GM10248 (cell line): ENCODE results near the gene HMCN2.
"Not testable (repeated sequence)": the region's sequence is repeated elsewhere in the genome, so short reads cannot be mapped to it uniquely, and the experiment has no call there.

Source experiments
- CTCF ChIA-PET: fragments of 300-600 bp; sonication (Branson Sonifier 250); formaldehyde crosslinking; extraction: SDS; loops from one replicate; lab custom pipeline; 2021; ENCODE audit warnings: antibody characterized with exemption; lab: Yijun Ruan, JAX
- POLR2A ChIA-PET: fragments of 350-650 bp; sonication (Branson Sonifier 250); formaldehyde crosslinking; extraction: SDS; loops from one replicate; lab custom pipeline; 2020; ENCODE audit warnings: antibody characterized with exemption; lab: Yijun Ruan, JAX
- DNase-seq: peaks from one replicate; pipeline ENCODE4 v3.0.0; 2012; ENCODE audit errors: extremely low spot score
- TF ChIP-seq, protein P1 (sequence below): IDR thresholded peaks from 2 replicates; pipeline ENCODE4 v1.5.1; 2012; ENCODE audit warnings: mild to moderate bottlenecking, low read depth; ENCODE audit errors: extremely low read depth, missing control alignments, control extremely low read depth

Gene HMCN2

DNA sequence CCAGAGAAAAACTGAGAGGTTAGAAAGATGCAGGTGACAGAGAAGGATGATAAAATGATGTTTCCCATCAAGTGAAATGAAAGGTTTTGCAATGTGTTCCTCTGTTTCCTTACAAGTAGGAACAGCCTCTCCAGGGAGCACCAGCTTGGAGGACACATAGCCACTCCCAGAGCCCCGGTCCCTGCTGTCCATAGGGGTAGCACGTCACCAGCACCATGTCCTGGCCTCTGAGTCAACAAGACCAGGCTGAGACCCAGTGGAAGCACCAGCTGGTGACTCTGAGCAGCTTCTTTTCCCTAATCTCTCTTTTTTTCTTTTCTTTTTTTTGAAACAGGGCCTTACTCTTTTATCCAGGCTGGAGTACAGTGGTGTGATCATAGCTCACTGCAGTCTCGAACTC is 19.4 kb upstream of the HMCN2 start:
- POLR2A ChIA-PET = interaction anchor here (0.5 kb wide), 2 partner anchors 363 to 1082 kb away, joined by 3 read pairs; no protein-coding TSS in a partner anchor
- TF ChIP-seq, protein P1, sequence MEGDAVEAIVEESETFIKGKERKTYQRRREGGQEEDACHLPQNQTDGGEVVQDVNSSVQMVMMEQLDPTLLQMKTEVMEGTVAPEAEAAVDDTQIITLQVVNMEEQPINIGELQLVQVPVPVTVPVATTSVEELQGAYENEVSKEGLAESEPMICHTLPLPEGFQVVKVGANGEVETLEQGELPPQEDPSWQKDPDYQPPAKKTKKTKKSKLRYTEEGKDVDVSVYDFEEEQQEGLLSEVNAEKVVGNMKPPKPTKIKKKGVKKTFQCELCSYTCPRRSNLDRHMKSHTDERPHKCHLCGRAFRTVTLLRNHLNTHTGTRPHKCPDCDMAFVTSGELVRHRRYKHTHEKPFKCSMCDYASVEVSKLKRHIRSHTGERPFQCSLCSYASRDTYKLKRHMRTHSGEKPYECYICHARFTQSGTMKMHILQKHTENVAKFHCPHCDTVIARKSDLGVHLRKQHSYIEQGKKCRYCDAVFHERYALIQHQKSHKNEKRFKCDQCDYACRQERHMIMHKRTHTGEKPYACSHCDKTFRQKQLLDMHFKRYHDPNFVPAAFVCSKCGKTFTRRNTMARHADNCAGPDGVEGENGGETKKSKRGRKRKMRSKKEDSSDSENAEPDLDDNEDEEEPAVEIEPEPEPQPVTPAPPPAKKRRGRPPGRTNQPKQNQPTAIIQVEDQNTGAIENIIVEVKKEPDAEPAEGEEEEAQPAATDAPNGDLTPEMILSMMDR = no peak
- CTCF ChIA-PET = interaction anchor here (0.8 to 3.3 kb wide), 5 partner anchors 10 to 509 kb away, joined by 3 to 15 read pairs (median 3); no protein-coding TSS in a partner anchor

DNA sequence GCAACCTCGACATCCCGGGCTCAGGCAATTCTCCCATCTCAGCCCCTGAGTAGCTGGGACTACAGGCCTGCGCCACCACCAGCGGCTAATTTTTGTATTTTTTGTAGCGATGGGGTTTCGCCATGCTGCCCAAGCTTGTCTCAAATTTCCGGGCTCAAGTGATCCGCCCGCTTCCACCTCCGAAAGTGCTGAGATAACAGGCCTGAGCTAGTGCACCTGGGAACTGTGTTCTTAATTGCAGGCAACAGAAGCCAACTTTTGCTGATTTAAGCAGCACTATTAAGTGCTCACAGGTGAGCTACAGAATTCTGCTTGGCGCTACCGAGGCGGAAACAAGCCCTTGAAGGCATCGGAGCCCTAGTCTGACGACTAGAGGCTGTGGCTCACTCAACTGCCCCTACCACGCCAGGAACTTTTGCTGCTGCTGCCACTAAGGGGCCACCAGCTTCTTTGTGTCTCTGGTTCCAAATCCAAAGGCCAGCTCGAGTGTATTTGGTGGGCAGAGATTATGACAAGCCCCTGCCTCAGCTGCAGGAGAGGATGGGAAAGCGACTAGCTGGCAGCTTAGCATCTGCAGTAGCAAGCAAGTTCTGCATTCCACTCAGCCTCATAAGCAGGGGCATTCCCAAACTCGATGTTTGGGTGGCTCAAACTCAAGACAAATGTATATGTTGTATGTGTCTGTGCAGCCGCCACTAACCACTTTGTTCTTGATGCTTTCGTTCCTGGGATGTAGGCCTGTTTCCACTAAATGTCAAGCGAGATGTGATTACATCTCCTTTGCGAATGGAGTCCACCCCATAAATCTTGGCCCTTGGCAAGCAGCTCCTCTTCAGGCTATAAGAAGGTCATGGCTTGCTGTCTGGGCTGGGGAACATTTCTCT is 10.6 kb upstream of the HMCN2 start:
- TF ChIP-seq, protein P1 = no peak
- ChIA-PET POLR2A (no interaction called here), CTCF (interaction anchor here (1.7 to 6.9 kb wide), 2 partner anchors 13 to 19 kb away, joined by 4 to 55 read pairs; no protein-coding TSS in a partner anchor)

More for the DNA sequence above, 19.4 kb upstream of the HMCN2 start:
- DNase-seq = no peak

DNA sequence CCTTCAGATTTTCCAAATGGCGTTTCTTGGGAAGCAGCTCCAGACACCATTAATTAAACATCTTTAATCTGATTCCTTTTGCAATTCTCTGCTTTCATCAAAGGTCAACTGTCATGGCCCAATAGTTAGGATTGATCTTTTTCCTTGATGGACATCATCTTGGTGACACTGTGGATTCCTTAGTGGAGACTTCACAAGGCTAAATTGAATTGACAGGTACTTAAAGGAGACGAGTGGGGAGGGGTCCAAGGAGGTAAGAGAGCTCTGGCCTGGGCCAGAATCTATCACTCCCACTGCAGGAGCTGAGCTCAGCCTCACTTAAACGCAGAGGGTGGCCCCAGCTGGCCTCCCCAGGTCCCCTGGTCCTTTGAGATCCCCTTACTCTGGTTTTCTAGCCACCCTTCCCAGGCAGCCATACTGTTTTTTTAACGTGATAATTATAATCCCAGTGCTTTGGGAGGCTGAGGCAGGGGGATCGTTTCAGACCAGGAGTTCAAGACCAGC is 9.9 kb upstream of the HMCN2 start:
- TF ChIP-seq, protein P1 = no peak
- ChIA-PET POLR2A (no interaction called here), CTCF (interaction anchor here (1.7 to 6.9 kb wide), 2 partner anchors 14 to 20 kb away, joined by 4 to 55 read pairs; no protein-coding TSS in a partner anchor)
- no peak for DNase-seq

More for the DNA sequence above, 10.6 kb upstream of the HMCN2 start:
- no peak for DNase-seq

DNA sequence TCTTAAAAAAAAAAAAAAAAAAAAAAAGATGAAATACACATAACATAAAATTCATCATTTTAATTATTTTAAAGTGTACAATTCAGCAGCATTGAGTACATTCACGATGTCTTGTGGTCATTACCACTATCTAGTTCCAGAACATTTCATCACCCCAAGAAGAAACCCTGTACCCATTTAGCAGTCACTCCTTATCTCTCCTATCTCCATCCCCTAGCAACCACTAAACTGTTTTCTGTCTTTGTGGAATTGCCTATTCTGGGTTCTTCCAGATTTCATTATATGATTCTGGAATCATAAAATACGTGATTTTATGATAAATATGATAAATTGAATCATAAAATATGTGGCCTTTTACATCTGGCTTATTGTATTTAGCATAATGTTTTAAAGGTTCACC is 8.9 kb upstream of the HMCN2 start:
- DNase-seq = no peak
- POLR2A ChIA-PET = no interaction called here
- TF ChIP-seq, protein P1 = no peak
- CTCF ChIA-PET = interaction anchor here (1.5 to 6.9 kb wide), 2 partner anchors 15 to 20 kb away, joined by 5 to 55 read pairs; no protein-coding TSS in a partner anchor

DNA sequence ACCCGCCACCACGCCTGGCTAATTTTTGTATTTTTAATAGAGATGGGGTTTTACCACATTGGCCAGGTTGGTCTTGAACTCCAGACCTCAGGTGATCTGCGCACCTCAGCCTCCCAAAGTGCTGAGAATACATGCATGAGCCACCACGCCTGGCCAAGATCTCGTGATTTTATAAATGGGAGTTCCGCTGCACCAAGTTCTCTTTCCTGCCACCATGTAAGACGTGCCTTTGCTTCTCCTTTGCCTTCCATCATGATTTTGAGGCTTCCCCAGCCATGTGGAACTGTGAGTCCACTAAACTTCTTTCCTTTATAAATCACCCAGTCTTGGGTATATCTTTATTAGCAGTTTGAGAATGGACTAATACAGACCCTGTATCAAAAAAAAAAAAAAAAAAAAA is 7.4 kb upstream of the HMCN2 start:
- POLR2A ChIA-PET = not testable (repeated sequence)
- CTCF ChIA-PET = interaction anchor here (1.5 to 1.9 kb wide), 3 partner anchors 13 to 21 kb away, joined by 3 to 9 read pairs (median 5); no protein-coding TSS in a partner anchor

DNA sequence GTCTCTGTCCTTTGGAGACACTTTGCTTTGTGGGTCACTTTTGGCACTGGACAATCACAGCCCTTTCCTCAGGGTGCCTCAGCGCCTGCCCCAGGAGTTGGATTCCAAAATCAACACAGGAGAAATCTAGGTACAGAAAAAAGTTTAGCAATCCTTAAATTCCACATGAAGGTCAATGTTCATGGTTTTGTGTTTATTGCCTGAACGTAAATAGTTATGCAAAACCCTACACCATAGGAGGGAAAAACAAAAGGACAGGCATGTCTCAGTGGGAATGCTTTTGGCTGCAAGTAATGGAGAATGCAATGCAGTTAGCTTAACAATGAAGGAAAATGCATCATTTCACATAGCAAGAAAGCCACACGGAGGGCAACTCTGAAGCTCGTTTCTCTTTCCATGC is 6.5 kb upstream of the HMCN2 start:
- TF ChIP-seq, protein P1 = no peak
- no peak for DNase-seq
- POLR2A ChIA-PET = interaction anchor here (0.6 to 0.7 kb wide), 2 partner anchors 43 to 744 kb away, joined by 3 to 4 read pairs; no protein-coding TSS in a partner anchor
- CTCF ChIA-PET = interaction anchor here (1.1 to 1.9 kb wide), 3 partner anchors 9 to 16 kb away, joined by 3 to 9 read pairs (median 3); no protein-coding TSS in a partner anchor

More for the DNA sequence above, 7.4 kb upstream of the HMCN2 start:
- DNase-seq = not testable (repeated sequence)
